Measurements from ENCODE around the gene TRIM29.

- TF ChIP-seq POLR2A (IDR thresholded peaks at IDR 0.05), result no peak
- TF ChIP-seq CTCF (IDR thresholded peaks at IDR 0.05), result no peak
Measured at GRCh38 chr11:120074076-120074475, 63.8 kb downstream of the TRIM29 start.
